Measurements from ENCODE around the gene EFEMP1. TPM values are rescaled to one million over a fixed set of nuclear protein-coding genes. Genes with fewer than 3 reads are reported as not detected.

The EFEMP1 gene
- total RNA-seq, 4 donors from 2014 or later = 379 to 821 (median 437) TPM

DNA sequence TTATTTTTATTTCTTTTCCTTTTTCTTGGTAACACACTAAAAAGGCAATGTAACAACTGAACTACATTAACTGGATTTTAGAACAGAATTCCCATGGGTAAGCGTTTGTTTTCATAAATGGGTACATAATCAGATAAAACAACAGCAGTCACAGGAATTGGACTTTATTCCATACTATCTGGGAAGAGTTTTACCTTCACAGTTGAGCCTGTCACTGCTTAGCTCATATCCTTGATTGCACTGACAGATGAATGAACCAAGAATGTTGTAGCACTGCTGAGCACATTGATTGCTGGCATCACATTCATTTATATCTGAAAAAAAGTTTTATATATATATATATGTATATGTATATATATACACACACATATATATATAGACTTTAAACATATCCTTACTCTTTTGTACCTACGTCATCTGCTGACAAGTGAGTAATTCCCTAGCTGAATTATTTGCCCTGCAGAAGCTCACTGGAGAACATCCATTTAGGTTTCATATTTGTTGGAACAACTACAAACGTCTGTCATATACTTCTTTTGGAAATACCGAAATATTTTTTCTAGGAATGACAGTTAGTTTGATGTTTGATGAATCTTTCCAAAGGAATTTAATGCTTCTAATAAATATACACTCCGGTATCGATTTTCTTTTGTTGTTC is 47.0 kb downstream of the EFEMP1 start:
- no peaks in the 10 kb centered on the region for H3K27me3 ChIP-seq
- intact Hi-C loops (cut with DNase I) = no loop called here
- no peaks in the 10 kb centered on the region for H3K4me1 ChIP-seq
- no peak for DNase-seq
- 89 to 90% methylated on average over 6 of the region's 6 CpGs for WGBS, 2 donors
- no peaks in the 10 kb centered on the region for H3K9me3 ChIP-seq
- H3K27ac ChIP-seq = no peak overlapping the region
- H3K4me3 ChIP-seq (replicated peaks in 1 of 3) = no peak overlapping the region
- TF ChIP-seq, protein P1, sequence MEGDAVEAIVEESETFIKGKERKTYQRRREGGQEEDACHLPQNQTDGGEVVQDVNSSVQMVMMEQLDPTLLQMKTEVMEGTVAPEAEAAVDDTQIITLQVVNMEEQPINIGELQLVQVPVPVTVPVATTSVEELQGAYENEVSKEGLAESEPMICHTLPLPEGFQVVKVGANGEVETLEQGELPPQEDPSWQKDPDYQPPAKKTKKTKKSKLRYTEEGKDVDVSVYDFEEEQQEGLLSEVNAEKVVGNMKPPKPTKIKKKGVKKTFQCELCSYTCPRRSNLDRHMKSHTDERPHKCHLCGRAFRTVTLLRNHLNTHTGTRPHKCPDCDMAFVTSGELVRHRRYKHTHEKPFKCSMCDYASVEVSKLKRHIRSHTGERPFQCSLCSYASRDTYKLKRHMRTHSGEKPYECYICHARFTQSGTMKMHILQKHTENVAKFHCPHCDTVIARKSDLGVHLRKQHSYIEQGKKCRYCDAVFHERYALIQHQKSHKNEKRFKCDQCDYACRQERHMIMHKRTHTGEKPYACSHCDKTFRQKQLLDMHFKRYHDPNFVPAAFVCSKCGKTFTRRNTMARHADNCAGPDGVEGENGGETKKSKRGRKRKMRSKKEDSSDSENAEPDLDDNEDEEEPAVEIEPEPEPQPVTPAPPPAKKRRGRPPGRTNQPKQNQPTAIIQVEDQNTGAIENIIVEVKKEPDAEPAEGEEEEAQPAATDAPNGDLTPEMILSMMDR (IDR thresholded peaks at IDR 0.05) = no peak
- TF ChIP-seq POLR2A (IDR thresholded peaks at IDR 0.05) = no peak
- H3K36me3 ChIP-seq = peaks cover 0 to 3% of the 10 kb centered on the region in 2 donors

DNA sequence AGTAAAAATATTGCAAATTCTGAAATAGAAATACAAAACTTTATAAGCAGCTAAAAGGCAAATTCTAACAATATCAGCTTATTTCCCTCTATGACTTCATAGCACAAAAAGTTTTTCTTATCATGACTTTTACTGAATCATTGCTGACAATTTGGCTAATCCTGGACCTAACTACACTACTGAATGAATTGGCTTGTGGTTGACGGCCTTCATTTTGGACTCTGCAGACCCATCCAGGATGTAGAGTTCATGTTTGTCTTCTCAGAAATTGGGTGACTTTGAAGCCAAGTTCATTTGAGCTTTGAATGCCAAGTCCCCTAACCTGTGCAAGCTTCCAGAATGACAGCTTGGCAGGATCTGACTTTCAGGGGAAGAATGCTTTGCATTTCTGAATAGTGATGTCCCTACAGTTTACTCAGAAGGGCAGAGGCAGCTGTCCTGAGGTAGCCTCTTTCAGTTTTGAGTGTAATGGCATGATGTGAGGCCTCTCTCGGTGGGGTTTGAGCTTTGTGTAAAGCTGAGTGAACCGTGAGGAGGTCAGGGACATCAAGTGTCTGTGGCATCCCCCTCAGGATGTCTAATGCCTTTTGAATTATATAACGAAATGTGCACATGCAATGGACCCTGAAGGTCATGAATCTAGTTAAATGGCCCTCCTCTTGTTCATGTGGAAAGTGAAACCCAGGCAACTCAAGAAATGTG is 48.0 kb downstream of the EFEMP1 start:
- TF ChIP-seq, protein P1 (IDR thresholded peaks at IDR 0.05) = no peak
- TF ChIP-seq POLR2A (IDR thresholded peaks at IDR 0.05) = no peak

DNA sequence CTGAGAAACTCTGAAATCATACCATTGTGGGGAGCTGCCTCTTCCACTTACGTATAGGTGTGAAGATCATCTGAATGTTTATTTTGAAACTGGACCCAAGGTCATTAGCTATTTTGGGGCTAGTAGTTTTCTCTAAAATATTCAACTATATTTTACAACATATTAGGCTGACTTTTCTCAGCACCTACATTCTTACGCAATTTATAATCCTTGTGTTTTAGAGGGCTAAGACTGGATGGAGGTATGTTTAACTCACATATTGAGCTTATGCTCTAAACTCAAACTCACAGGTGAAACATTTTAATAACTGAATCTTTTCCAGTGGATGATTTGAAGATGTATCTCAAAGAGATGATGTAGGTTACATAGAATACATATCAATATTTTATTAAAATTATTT is 49.2 kb downstream of the EFEMP1 start:
- H3K4me3 ChIP-seq (replicated peaks in 1 of 3) = no peak overlapping the region
- no peak overlapping the region for H3K27ac ChIP-seq
- TF ChIP-seq, protein P1 (IDR thresholded peaks at IDR 0.05) = no peak
- no peak for TF ChIP-seq POLR2A (IDR thresholded peaks at IDR 0.05)
- DNase-seq = no peak
- no peaks in the 10 kb centered on the region for H3K9me3 ChIP-seq
- H3K36me3 ChIP-seq = peaks cover 0 to 3% of the 10 kb centered on the region in 2 donors
- intact Hi-C loops (cut with DNase I) = no loop called here
- WGBS, 2 donors = 95 to 98% methylated on average over 2 of the region's 2 CpGs
- H3K4me1 ChIP-seq = no peaks in the 10 kb centered on the region
- no peaks in the 10 kb centered on the region for H3K27me3 ChIP-seq

More for the DNA sequence above, 48.0 kb downstream of the EFEMP1 start:
- WGBS, 2 donors = 87 to 88% methylated on average over 4 of the region's 4 CpGs
- intact Hi-C loops (cut with DNase I) = no loop called here
- H3K4me1 ChIP-seq = no peaks in the 10 kb centered on the region
- peaks cover 0 to 3% of the 10 kb centered on the region in 2 donors for H3K36me3 ChIP-seq
- no peaks in the 10 kb centered on the region for H3K27me3 ChIP-seq
- no peaks in the 10 kb centered on the region for H3K9me3 ChIP-seq
- no peak for DNase-seq
- no peak overlapping the region for H3K27ac ChIP-seq
- H3K4me3 ChIP-seq (replicated peaks in 1 of 3) = no peak overlapping the region

- Histone ChIP-seq H3K36me3 (peaks cover 0 to 3% of the 10 kb centered on the region in 2 donors), H3K9me3 (no peaks in the 10 kb centered on the region), H3K27me3 (no peaks in the 10 kb centered on the region), H3K4me3 (replicated peaks in 1 of 3) (no peak overlapping the region), H3K27ac (peak overlapping the region in 2 of 3 donors; percentile 13 to 26), H3K4me1 (no peaks in the 10 kb centered on the region)
- no peak for TF ChIP-seq POLR2A (IDR thresholded peaks at IDR 0.05)
- TF ChIP-seq, protein P1 (IDR thresholded peaks at IDR 0.05) = no peak
- intact Hi-C loops (cut with DNase I) = no loop called here
- DNase-seq = no peak
Measured at GRCh38 chr2:55871637-55872036, 51.9 kb downstream of the EFEMP1 start.

Measured in thyroid gland (tissue), 4 donors.